GM18508 (cell line): Measurements from ENCODE around the gene CDH10.

Experiments
- ATAC-seq: cut with Tn5 transposase; IDR thresholded peaks from one replicate; pipeline ENCODE4 v1.9.1; 2021; ENCODE audit warnings: moderate number of reproducible peaks; ENCODE audit not compliant: insufficient read depth, unreplicated experiment

CDH10 gene

GRCh38 chr5:24492229-24492628, 152.5 kb downstream of the CDH10 start:
- no peak for ATAC-seq

GRCh38 chr5:24491490-24491889, 153.3 kb downstream of the CDH10 start:
- no peak for ATAC-seq

GRCh38 chr5:24487368-24488229, 157.2 kb downstream of the CDH10 start:
- ATAC-seq: no peak

GRCh38 chr5:24480952-24481351, 163.8 kb downstream of the CDH10 start:
- ATAC-seq: no peak

- ATAC-seq: no peak
Observed at GRCh38 chr5:24477958-24478357, 166.8 kb downstream of the CDH10 start.

- ATAC-seq: no peak
Observed at GRCh38 chr5:24475101-24475500, 169.7 kb downstream of the CDH10 start.

GRCh38 chr5:24474685-24475084, 170.1 kb downstream of the CDH10 start:
- no peak for ATAC-seq

GRCh38 chr5:24472518-24472917, 172.3 kb downstream of the CDH10 start:
- ATAC-seq: no peak

GRCh38 chr5:24444414-24444813, 200.4 kb downstream of the CDH10 start:
- no peak for ATAC-seq

GRCh38 chr5:24439465-24439864, 205.3 kb downstream of the CDH10 start:
- ATAC-seq: no peak
